Stomach (tissue), 9 donors: Measurements from ENCODE around the gene SOX5. TPM values are rescaled to one million over a fixed set of nuclear protein-coding genes. Genes with fewer than 3 reads are reported as not detected.
"Not testable (repeated sequence)": the region's sequence is repeated elsewhere in the genome, so short reads cannot be mapped to it uniquely, and the experiment has no call there.

Source experiments
- DNase-seq, 2 donors: peaks; one replicate each; pipeline versions ENCODE4 v3.0.0 to v3.0.0-alpha.2; 2013 to 2019
- H3K27ac ChIP-seq, 5 donors: fragments of 200-600 bp in 4 of 5; sonication (generic) in 4 of 5; one replicate each; pipeline ENCODE4 v1.5.1; 2013 to 2019; ENCODE audit warnings: mild to moderate bottlenecking in 1 of 5, moderate library complexity in 1 of 5
- H3K27me3 ChIP-seq, 3 donors: fragments of 200-600 bp; sonication (generic); one replicate each; pipeline ENCODE4 v1.5.1; 2017 to 2019; ENCODE audit warnings: mixed run types in 1 of 3
- H3K36me3 ChIP-seq, 4 donors: fragments of 200-600 bp; sonication (generic); 1 replicate in 3 of 4; 2 replicates in 1 of 4; pipeline ENCODE4 v1.5.1; 2016 to 2019
- H3K4me1 ChIP-seq, 4 donors: fragments of 200-600 bp; sonication (generic); one replicate each; pipeline ENCODE4 v1.5.1; 2016 to 2019
- H3K4me3 ChIP-seq, 4 donors: fragments of 200-600 bp; sonication (generic) in 3 of 4; one replicate each; pipeline ENCODE4 v1.5.1; 2016 to 2019; ENCODE audit warnings: mild to moderate bottlenecking in 1 of 4
- H3K9me3 ChIP-seq, 4 donors: fragments of 200-600 bp; sonication (generic); one replicate each; pipeline ENCODE4 v1.5.1; 2016 to 2019
- CTCF ChIP-seq, 7 experiments: fragments of 450-650 bp in 4 of 7; fragments of 200-600 bp in 3 of 7; sonication (generic) in 3 of 7; IDR thresholded peaks; one replicate each; pipeline ENCODE4 v1.5.1; 2016 to 2019; ENCODE audit warnings: antibody characterized with exemption in 7 of 7, control low read depth in 2 of 7, mild to moderate bottlenecking in 1 of 7
- EP300 ChIP-seq: sonication (generic); formaldehyde crosslinking; IDR thresholded peaks from one replicate; pipeline ENCODE4 v1.6.1; 2017; ENCODE audit warnings: antibody characterized with exemption
- POLR2A ChIP-seq, 4 donors: fragments of 450-650 bp; IDR thresholded peaks; one replicate each; pipeline ENCODE4 v1.6.1; 2016; ENCODE audit warnings: antibody characterized with exemption in 4 of 4, control low read depth in 2 of 4, mild to moderate bottlenecking in 1 of 4, moderate library complexity in 1 of 4
- POLR2AphosphoS5 ChIP-seq, 3 donors: sonication (generic); formaldehyde crosslinking; IDR thresholded peaks; one replicate each; pipeline ENCODE4 v1.6.1; 2016; ENCODE audit warnings: antibody characterized with exemption in 3 of 3
- WGBS, 5 donors: extraction: QIAGEN DNeasy Blood & Tissue Kit in 3 of 5; methylation state at CpG; one replicate each; pipeline versions ENCODE4 v1.1.5 to v1.1.7; 2013 to 2018; 5-methylcytosine and 5-hydroxymethylcytosine counted together
- intact Hi-C: fragments of 100-400 bp; cut with DNase I; formaldehyde crosslinking; loops from one replicate; pipeline ENCODE4 v1.15.1; 2023; ENCODE audit warnings: low total_unique reads
- polyA plus RNA-seq, 3 donors: library from polyadenylated mRNA; stranded (reverse); fragments of 200-250 nt; gene quantifications; one replicate each; pipeline ENCODE4 v1.2.3, GENCODE V29; 2013
- total RNA-seq, 5 donors: library from RNA; depleted of rRNA; stranded (reverse); fragments of >200 nt; gene quantifications; one replicate each; pipeline versions ENCODE4 v1.1.0 to v1.2.3, GENCODE V29; 2014 to 2016
- donor health status: healthy with polysubstance abuse.
- donor health status: Bipolar disorder and iron deficiency.
- donor health status: healthy.

The SOX5 gene
- total and polyA plus RNA-seq, 8 donors: 0.85 to 57.2 (median 4.6) TPM

GRCh38 chr12:23726646-23727045 lies 222.8 kb downstream of the SOX5 start:
- intact Hi-C loops: no loop called here

DNA sequence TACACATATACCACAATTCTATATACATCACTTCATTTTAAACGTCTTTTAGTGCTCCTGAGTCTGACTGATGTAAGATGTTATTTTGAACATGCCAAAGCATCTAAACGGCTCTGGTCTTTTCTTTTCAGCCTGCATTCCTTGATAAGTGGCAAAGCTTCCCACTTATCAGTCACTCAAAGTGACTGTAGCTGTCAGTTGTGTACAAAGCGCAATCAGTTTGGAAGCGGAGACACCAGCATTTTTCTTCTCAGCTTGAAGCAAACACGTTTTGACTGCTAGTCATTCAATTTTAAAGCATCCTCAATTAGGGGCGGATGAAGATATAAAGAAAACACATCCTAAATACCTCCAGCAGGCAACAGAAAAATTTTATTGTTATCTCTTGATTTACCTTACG lies 226.8 kb downstream of the SOX5 start:
- H3K4me3 ChIP-seq: no peak overlapping the region
- no peak for DNase-seq
- intact Hi-C loops: no loop called here
- H3K4me1 ChIP-seq: no peaks in the 10 kb centered on the region
- no peak for TF ChIP-seq POLR2AphosphoS5 (IDR thresholded peaks at IDR 0.05)
- no peak for TF ChIP-seq POLR2A (IDR thresholded peaks at IDR 0.05)
- TF ChIP-seq CTCF (IDR thresholded peaks at IDR 0.05): no peak
- no peak for TF ChIP-seq EP300
- no peak overlapping the region for H3K27ac ChIP-seq
- H3K27me3 ChIP-seq: no peaks in the 10 kb centered on the region
- H3K9me3 ChIP-seq: no peaks in the 10 kb centered on the region
- no peaks in the 10 kb centered on the region for H3K36me3 ChIP-seq
- 55 to 67% (median 63%) methylated on average over 7 of the region's 7 CpGs for WGBS, 5 donors

More at GRCh38 chr12:23726646-23727045, 222.8 kb downstream of the SOX5 start:
- TF ChIP-seq EP300 (no peak), POLR2A (IDR thresholded peaks at IDR 0.05) (no peak), CTCF (IDR thresholded peaks at IDR 0.05) (no peak), POLR2AphosphoS5 (IDR thresholded peaks at IDR 0.05) (no peak)
- H3K27me3 ChIP-seq: no peaks in the 10 kb centered on the region
- DNase-seq: no peak
- no peak overlapping the region for H3K4me3 ChIP-seq
- H3K36me3 ChIP-seq: no peaks in the 10 kb centered on the region
- no peak overlapping the region for H3K27ac ChIP-seq
- H3K4me1 ChIP-seq: peaks cover 0 to 4% (median 0%) of the 10 kb centered on the region in 4 donors
- H3K9me3 ChIP-seq: no peaks in the 10 kb centered on the region
- 44 to 58% (median 55%) methylated on average over 2 of the region's 2 CpGs for WGBS, 5 donors

DNA sequence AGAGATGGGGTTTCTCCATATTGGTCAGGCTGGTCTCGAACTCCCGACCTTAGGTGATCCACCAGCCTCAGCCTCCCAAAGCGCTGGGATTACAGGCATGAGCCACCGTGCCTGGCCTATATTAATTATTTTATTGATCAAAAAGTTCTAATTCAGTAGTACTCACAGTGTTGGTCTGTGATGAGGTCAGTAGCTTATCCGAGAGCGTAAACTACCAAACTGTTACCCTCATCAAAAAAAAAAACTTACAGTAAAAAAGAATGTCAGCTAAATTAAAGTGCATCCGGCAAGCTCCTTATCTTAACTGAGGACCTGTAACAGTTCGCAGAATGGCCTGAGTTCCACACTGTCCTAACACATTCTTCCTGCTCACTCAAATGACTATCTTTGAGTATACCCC lies 228.2 kb downstream of the SOX5 start:
- no peak for TF ChIP-seq POLR2AphosphoS5 (IDR thresholded peaks at IDR 0.05)
- TF ChIP-seq CTCF (IDR thresholded peaks at IDR 0.05): no peak
- TF ChIP-seq POLR2A (IDR thresholded peaks at IDR 0.05): no peak
- TF ChIP-seq EP300: no peak
- intact Hi-C loops: no loop called here
- Histone ChIP-seq H3K4me1 (no peaks in the 10 kb centered on the region), H3K27me3 (no peaks in the 10 kb centered on the region), H3K9me3 (no peaks in the 10 kb centered on the region), H3K36me3 (no peaks in the 10 kb centered on the region), H3K27ac (no peak overlapping the region), H3K4me3 (no peak overlapping the region)
- 90 to 96% (median 94%) methylated on average over 6 to 8 of the region's 8 CpGs for WGBS, 5 donors
- no peak for DNase-seq

- no peak overlapping the region for H3K27ac ChIP-seq
- DNase-seq: no peak
- no peaks in the 10 kb centered on the region for H3K36me3 ChIP-seq
- no peaks in the 10 kb centered on the region for H3K27me3 ChIP-seq
- intact Hi-C loops: no loop called here
- TF ChIP-seq POLR2AphosphoS5 (IDR thresholded peaks at IDR 0.05): no peak
- TF ChIP-seq CTCF (IDR thresholded peaks at IDR 0.05): no peak
- TF ChIP-seq EP300: no peak
- TF ChIP-seq POLR2A (IDR thresholded peaks at IDR 0.05): no peak
- 89 to 97% (median 95%) methylated on average over 2 of the region's 2 CpGs for WGBS, 5 donors
- no peaks in the 10 kb centered on the region for H3K9me3 ChIP-seq
- no peaks in the 10 kb centered on the region for H3K4me1 ChIP-seq
- H3K4me3 ChIP-seq: no peak overlapping the region
These were observed 230.0 kb downstream of the SOX5 start for GRCh38 chr12:23719493-23719892.

- H3K27ac ChIP-seq, H3K36me3 ChIP-seq, H3K4me3 ChIP-seq, H3K9me3 ChIP-seq, H3K27me3 ChIP-seq, H3K4me1 ChIP-seq, DNase-seq, intact Hi-C loops: not testable (repeated sequence)
- WGBS, 5 donors: 88 to 97% (median 93%) methylated on average over 4 of the region's 4 CpGs
These were observed 239.1 kb downstream of the SOX5 start for GRCh38 chr12:23710361-23710760.
